Ureter (tissue), 1 donor: ENCODE measurements around the gene ACR. TPM values are rescaled to one million over a fixed set of nuclear protein-coding genes. Genes with fewer than 3 reads are reported as not detected.

Source experiments
- DNase-seq: peaks from one replicate; pipeline ENCODE4 v3.0.0-alpha.2; 2020; ENCODE audit warnings: low spot score
- total RNA-seq: library from RNA; stranded (reverse); gene quantifications from one replicate; pipeline ENCODE4 v1.2.4, GENCODE V29; 2023
- donor health status: DM: yes; HTN: yes; CAD: no.

ACR gene
- total RNA-seq, 1 donor from 2014 or later, result 1.7 TPM

GRCh38 chr22:50702821-50703725 is 34.9 kb upstream of the ACR start:
- DNase-seq, result no peak

DNA sequence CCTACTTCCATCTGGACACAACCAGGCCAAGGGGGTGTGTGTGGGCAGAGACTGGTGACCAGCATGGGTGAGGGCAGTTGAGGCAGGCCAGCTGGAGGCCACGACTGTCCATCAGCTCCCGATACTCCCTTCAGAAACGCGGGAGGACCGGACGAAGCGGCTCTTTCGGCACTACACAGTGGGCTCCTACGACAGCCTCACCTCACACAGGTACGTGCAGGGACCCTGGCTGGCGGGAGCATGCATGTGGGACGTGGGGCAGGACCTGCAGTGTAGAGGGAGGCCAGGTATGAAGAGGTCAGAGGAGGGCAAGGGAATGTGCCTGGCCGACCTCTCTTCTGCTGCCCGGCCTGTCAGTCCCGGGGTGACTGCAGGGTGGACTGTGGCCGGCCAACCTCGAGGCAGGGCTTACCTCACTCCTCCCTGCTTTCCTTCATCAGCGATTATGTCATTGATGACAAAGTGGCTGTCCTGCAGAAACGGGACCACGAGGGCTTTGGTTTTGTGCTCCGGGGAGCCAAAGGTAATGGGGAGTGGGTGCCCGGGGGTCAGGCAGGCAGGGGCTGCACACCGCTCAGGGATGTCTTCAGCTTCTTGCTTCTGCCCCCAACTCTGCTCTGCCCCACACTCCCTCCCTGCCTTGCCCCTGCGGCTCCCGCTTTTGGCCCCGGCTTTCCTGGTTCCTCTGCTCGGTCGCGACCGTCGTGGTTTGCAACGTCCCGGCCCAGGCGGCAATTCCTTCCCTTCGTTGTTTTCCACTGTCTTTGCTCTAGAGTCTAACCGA is 34.1 kb upstream of the ACR start:
- no peak for DNase-seq

DNA sequence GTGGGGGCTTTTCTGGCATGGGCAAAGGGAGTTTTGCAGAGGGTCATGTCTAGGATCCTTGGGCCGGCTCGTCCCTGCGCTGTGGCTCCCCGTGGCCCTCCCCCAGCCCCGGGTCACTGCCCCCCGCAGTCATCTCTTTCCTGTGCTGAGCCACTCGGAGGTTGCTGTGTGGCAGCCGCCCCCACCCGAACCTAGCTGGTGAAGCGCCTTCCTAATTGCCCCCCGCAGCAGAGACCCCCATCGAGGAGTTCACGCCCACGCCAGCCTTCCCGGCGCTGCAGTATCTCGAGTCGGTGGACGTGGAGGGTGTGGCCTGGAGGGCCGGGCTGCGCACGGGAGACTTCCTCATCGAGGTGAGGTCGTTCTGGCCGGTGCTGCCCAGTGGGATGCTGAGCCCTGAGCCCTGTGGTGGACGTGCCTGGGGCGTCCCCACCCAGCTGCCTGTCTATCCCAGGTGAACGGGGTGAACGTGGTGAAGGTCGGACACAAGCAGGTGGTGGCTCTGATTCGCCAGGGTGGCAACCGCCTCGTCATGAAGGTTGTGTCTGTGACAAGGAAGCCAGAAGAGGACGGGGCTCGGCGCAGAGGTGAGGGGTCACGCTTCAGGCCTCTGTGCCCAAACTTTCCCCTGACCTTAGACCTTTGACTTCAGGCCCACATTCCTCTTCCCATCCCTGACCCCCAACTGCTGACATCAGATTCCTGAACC is 33.3 kb upstream of the ACR start:
- DNase-seq, result no peak

DNA sequence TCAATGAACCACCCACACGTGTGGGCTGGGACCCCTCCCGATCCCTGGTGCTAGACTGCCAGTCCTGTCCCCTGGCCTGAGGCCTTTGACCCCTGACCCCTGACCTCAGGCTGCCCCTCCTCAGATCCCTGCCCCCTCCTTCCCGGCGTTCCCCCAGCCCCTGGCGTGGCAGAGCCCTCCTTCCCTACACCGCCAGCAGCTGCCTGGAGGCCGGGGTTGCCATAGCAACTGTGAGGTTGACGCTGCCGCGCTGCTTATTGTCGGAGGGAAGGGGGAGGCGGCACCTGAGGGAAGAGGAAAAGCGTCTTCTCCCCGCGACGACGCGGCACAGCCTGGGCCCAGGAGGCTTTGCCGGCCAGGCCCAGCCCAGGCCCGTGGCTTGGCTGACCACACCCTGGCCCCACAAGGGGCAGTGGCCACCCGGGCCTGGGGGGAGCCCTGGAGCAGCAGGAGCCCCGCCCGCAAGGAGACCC is 32.7 kb upstream of the ACR start:
- no peak for DNase-seq

- no peak for DNase-seq
Observed at GRCh38 chr22:50705851-50706351, 32.1 kb upstream of the ACR start.

DNA sequence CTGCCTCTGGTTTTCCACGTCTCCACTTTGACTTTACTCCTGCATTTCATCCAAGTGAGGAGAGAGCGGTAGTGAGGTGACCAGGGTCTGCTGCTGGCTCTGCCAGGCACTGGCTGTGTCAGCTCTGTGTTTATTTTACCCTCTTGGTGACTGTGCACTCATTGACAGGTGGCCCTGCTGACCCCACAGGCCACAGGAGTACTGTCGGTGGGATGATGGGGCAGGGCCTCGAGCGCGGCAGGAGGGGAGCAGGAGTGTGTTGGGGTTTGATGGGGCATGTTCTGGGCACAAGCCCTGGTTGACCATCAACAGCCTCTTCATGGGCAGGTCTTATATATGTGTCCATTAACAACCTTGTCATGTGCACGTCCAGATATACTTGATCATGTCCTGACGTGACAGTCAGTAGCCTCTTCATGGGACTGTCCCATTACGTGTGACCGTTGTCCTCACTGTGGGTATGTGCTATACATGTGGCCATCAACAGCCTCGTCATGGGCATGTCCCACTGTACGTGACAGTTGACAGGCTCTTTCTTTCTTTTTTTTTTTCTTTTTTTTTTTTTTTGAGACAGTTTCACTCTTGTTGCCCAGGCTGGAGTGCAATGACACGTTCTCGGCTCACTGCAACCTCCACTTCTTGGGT is 31.4 kb upstream of the ACR start:
- DNase-seq, result no peak

- no peak for DNase-seq
Observed at GRCh38 chr22:50708474-50708873, 29.5 kb upstream of the ACR start.

DNA sequence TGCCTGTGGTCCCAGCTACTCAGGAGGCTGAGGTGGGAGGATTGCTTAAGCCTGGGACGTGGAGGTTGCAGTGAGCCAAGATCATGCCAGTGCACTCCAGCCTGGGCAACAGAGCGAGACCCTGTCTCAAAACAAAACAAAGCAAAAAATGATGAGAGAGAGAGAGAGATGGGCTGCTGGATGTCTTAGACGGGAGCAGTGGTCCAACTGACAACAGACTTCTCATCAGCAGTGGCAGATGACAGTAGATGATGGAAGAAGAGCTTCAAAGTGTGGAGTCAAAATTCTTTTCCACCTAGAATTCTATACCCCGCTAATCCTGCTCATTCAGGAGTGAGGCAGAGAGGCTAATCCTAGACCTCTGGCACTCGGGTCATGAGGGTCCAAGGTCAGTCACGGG is 29.0 kb upstream of the ACR start:
- no peak for DNase-seq

DNA sequence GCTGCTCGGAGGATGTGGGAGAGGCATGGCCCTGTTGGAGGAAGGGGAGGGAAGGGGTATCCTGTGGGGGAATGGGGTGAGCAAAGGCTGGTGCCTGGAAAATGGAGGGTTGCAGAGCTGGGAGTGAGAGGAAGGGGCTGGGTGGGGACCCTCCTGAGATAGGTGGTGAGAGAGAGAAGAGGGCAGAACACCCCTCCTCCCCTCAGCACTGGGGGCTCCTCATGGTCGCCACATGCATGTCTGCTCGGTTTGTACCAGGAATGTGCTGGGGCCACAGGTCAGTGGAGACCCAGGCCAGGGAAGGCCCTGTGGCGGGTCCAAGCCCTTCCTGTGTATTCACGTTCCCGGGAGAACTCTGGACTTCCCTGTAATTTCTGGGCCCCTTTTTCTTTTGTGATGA is 27.8 kb upstream of the ACR start:
- DNase-seq, result no peak

DNA sequence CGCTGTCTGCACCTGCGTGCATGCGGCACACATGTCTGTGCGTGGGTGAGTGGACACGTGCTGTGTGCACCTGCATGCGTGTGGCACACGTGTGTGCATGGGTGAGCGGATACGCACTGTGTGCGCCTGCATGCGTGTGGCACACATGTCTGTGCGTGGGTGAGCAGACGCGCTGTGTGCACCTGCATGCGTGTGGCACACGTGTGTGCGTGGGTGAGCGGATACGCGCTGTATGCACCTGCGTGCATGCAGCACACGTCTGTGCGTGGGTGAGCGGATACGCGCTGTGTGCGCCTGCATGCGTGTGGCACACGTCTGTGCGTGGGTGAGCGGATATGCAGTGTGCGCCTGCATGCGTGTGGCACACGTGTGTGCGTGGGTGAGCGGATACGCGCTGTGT is 27.1 kb upstream of the ACR start:
- DNase-seq, result no peak

DNA sequence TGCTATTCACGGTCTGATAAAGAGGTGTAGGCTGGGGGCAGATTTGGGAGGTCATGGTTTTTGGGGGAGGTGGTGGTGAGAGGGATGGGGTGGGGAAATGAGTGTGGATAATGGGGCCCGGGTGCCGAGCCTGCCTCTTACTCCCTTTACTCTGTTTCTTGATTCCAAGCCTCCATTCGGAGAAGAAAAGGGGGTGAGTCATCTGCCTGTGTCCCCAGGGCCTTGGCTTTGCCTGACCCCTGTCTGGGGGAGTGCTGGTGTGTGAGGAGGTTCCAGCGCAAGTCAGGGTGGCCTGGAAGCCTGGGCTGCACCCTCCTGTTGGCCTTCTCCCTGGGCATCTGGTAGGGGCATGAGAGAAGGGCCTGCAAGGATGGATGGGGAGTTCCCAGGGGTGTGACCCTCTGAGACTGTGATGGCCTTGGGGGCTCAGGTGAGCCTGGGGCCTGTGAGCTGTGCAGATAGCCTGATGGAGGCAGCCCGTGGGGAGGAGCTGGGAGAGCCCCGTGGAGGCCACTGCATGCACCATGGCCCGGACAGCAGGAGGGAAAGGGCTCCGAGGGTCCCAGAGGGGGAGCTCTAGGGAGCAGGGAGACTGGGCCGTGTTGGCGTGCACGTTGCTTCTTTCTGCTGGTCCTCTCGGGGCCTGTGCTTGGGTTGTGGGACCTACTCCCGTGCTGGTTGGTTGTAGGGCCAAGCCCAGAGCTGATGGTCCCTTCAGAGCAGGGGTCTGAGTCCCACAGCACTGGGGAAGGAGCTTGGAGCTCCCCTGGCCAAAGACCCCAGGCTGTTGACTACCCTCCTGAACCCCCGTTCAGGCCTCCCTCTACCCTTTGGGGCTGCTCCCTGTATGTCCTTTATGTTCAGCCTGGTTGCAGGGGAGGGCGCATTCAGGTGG is 26.3 kb upstream of the ACR start:
- no peak for DNase-seq

- no peak for DNase-seq
Observed at GRCh38 chr22:50712341-50713007, 25.5 kb upstream of the ACR start.

DNA sequence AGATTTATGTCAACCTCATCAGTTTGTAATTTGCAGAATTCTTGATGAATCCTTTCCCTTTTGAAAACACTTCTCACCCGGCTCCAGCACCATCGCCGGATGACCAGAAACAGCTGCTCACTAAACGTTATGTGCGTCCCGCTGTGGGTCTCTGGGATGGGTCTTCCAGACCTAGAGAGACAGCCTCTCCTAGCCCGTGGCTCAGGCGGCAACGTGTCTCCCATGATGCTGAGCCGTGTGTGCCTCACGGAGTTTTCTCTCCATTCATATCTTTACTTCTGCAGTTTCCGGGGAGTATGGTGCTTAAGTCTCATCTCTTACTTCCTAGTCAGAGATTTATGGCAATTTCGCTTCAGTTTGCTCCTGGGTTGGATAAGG is 25.0 kb upstream of the ACR start:
- no peak for DNase-seq

GRCh38 chr22:50713571-50714056 is 24.4 kb upstream of the ACR start:
- DNase-seq, result no peak

GRCh38 chr22:50714150-50714549 is 23.9 kb upstream of the ACR start:
- DNase-seq, result no peak

GRCh38 chr22:50714631-50715179 is 23.3 kb upstream of the ACR start:
- no peak for DNase-seq

DNA sequence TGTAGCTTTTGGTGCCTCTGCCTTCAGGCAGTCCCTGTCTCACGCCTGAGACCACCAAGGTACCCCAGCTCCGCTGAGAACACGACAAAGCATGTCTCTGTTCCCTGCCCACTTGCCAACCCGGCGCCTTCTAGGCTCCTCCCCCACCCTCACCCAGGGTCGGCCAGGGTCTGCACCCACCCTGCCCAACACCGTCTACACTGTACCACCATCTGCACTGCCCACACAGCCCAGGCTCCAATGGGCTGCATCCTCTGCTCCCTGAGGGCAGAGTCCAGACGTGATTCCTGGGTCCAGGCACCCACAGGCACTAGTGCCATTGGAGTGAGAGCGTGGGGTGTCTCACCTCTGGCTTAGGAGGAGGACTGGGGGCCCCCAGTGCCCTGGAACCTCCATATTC is 22.8 kb upstream of the ACR start:
- DNase-seq, result no peak

DNA sequence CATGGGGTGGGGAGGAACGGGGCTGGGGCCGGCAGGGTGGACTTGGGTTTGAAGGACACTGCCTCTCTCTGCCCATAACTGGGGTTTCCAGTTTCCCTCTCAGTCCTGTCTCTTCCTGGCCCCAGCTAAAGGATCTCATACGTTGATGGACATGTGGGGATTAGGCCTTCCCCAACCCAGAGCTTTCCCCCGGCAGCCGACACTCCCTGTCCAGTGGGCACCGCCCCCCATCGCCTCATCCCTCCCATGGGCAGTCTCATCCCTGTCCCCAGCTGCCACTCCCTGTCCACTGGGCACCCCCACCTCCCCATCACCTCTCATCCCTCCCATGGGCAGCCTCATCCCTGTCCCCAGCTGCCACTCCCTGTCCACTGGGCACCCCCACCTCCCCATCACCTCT is 22.2 kb upstream of the ACR start:
- DNase-seq, result no peak

DNA sequence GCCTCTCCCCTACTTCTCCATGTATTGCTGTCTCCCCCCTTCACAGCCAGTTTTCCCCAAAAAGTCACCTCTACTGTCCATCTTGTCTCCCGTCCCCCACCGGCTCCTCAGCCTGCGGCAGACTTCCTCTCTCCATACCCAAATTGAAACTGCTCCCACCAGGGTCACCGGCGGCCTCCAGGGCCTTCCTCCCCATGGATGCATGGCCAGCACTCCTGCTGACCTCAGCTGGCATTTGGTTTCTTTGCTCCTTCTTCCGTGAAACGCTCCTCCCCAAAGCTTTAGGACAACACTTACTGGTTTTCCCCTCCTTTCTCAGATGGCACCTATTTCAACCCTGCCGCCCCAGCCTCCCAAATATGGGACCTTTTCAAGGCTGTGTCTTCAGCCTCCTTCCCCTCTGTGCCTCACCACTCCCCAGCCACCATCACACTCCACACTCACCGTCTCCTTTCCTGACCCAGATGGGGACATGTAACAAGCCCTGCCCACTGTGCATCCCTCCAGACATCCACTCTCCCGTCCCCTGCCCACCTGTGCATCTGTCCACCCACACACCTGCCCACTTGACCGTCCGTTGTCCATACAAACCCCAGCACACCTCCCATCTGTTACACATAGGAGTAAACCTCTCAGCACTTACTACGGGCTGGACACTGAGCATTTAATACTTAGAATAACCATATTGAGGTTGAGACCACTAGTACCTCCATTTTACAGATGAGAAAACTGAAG is 21.5 kb upstream of the ACR start:
- DNase-seq, result no peak
